B cell (primary cell): ENCODE measurements around the gene HSPA14.

Experiments used
- CTCF ChIP-seq: fragments of 200-600 bp; IDR thresholded peaks from one replicate; pipeline ENCODE4 v1.8.0; 2022; ENCODE audit warnings: antibody characterized with exemption, mild to moderate bottlenecking
- EZH2 ChIP-seq: IDR thresholded peaks from 2 replicates; pipeline ENCODE4 v1.6.1; 2012; ENCODE audit warnings: borderline replicate concordance, low read depth, mild to moderate bottlenecking, moderate library complexity, low read length; ENCODE audit not compliant: insufficient read depth, poor library complexity, severe bottlenecking

- TF ChIP-seq CTCF (no peak), EZH2 (no peak)
These were observed 22.4 kb upstream of the HSPA14 start for GRCh38 chr10:14815681-14816080.
